NCI-H82 treated with DMSO at 0.1 percent for 48 hours (cell line): ENCODE measurements around the gene CDR2L.
A peak's percentile ranks its signal among the peaks of the same experiment; 100 is the strongest.
"Not testable (repeated sequence)": the region's sequence is repeated elsewhere in the genome, so short reads cannot be mapped to it uniquely, and the experiment has no call there.

ENCODE experiments used
- DNase-seq: peaks from one replicate; lab custom pipeline; 2025; ENCODE audit not compliant: unreplicated experiment; lab: John Stamatoyannopoulos, UW

CDR2L gene

GRCh38 chr17:74959826-74960515, 27.5 kb upstream of the CDR2L start:
- DNase-seq: no peak

DNA sequence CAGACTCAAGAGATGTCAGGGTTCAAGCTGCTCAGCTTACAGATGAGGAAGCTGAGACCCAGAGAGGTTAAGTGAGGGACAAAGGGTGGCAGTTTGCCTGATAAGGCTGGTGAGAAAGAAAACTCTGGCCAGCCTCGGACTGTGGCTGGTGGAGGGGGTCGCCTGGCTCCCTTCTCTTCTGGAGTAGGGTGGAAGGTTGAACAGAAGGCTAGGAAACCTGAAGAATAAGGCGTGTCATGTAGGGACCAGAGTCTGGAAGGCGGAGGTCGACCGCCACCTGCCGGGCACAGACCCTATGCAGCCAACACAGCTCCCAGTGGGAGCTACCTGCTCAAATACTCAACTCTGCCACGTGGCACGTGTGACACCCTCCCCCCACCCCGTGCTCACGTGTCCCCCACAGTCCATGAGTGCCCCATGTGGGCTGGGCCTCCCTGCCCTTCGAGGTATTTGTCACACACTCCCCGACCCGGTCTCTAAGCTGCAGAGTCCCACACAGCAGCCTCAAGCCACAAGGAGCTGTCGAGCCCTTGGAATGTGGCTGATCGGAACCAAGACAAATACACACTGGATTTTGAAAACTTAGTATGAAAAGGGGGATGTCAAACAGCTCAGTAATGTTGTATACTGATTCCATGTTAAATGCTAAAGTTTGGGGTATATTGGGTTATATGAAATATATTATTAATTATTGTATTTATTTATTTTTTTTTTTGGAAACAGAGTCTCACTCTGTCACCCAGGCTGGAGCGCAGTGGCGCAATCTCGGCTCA, 26.7 kb upstream of the CDR2L start:
- DNase-seq: peak; percentile 82

DNA sequence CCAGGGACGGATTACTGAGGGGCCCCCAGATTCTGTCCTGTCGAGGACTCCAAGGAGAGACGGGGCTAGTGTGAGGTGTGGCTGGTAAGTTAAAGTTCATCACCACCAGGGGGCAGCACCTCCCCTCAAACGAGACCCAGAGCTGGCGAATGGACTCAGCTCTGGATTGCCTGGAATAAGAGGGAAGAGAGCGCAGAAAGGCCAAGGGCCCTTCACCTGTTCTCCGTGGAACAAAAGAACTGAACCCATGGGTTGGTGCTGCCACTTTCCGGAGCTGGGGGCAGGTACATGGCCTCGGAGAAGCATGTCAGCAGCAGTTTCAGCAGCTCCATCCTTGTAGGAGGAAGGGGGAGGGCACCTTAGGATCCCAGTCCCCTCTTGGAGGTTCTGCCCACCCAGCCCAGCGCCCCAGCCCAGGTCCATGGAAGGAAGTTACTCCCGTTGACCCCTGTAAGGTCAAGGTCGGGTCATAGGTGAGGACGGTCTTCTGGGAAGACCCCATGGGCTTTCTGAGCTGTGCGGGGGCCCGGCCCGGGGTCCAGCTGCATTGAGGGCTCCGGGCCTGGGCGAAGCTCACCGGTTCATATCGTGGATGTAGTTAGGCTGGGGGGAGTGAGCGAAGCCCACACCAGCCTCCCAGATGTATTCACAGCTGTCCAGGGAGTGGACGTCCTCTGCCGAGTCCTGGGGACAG, 25.6 kb upstream of the CDR2L start:
- DNase-seq: peak; percentile 79

DNA sequence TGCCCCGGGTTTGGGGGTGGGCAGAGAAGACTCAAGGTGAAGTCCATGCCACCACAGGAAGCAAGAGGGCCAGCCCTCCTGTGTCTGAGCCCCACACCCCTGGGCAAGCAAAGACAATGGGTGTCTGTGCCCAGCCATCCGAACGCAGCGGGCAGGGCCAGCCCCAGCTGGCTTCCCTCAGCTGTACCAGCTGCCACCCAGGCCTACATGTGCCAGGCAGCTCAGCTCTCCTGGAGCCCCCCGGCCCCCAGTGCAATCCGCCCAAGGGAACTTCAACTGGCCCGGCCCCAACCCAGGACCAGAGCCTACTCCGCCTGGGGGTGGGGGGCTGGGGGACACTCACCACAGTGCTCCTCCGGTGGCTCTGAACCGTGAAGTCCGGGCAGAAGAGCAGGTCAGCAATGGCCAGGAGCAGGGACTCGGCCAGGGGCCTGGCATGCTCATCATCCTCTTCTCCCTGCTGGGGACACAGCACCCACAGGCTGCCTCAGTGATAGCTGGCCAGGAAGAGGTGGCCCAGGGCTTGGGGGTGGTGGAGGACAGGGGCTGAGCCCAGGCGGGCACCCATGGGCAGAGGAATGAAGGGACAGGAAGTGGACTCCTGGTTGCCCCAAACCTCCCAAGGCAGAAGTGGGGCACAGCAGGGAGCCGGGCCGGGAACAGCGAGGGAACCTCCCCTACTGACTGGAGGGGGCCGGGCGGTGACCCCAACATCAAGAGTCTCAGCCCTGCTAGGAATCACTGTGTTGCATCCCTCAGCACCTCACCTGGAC, 24.6 kb upstream of the CDR2L start:
- no peak for DNase-seq

GRCh38 chr17:74963656-74964055, 23.8 kb upstream of the CDR2L start:
- no peak for DNase-seq

- no peak for DNase-seq
Measured at GRCh38 chr17:74964246-74964761, 23.1 kb upstream of the CDR2L start.

DNA sequence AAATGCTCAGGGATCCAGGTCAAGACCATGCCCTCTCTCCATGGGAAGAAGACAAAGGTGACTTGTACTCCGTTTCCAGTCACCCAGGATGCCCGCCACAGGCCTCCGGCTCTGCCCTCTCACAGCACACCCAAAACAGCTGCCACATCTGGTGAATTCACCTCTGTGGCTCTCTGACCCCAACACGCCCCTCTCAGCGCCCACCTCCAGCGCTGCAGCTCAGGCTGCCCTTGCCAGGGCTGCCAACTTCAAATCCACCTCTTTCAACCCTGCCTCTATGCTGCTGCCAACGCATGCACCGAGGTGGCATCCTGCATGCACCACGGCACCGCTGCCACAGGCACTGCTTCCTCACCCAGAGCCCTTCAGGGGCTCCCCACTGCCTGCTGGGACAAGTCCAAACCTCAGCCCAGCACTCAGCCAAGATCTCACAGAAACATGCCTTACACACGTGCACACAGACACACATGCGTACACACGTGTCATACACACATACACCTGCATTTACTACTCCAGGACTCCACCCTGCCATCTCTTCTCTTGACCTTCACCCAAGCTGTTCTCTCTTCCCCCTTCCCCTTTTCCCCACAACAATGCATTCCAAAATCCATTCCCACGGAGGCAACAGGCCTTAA, 22.3 kb upstream of the CDR2L start:
- DNase-seq: no peak

DNA sequence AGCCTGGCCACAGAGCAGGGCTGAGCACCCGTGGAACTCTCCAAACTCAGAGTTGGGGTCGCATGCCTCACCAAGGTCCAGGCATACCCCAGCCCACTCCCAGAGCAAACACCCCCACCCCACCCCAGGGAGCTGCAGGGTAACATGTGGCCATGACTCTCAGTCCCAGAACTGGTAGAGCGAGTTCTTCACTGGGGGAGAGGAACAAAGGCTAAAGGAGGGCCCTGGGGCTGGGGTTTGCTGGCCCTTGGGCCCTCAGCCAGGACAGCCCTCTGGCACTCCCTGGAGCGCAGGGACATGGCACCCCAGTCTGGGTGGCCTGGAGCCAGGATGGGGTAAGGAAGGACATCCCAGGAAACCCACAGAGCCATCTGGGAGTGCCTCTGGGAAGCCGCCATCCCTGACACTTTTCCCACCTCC, 19.1 kb upstream of the CDR2L start:
- no peak for DNase-seq

- not testable (repeated sequence) for DNase-seq
Measured at GRCh38 chr17:74969501-74969900, 17.9 kb upstream of the CDR2L start.

- DNase-seq: no peak
Measured at GRCh38 chr17:74970395-74970794, 17.0 kb upstream of the CDR2L start.

GRCh38 chr17:74971069-74971841, 16.2 kb upstream of the CDR2L start:
- DNase-seq: no peak

DNA sequence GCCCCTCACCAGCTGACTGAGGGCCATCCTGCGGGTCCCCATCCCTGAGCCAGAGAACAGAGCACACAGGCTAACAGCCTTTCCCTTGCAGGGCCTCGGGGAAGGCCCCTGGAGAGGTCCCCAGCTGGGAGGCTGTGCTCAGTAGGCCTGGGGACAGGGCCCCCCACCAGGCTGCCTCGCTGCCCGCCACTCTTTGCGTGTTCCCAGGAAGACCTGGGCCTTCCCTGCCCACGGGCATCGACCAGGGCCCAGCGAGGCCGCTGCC, 15.7 kb upstream of the CDR2L start:
- DNase-seq: no peak

- no peak for DNase-seq
Measured at GRCh38 chr17:74972107-74972972, 15.1 kb upstream of the CDR2L start, which contains the start of gene HID1. TSS of gene HID1 (minus strand) at chr17:74972759. CDS start at chr17:74972656, 103 bp downstream.

- DNase-seq: no peak
Measured at GRCh38 chr17:74972973-74973328, 14.5 kb upstream of the CDR2L start.

DNA sequence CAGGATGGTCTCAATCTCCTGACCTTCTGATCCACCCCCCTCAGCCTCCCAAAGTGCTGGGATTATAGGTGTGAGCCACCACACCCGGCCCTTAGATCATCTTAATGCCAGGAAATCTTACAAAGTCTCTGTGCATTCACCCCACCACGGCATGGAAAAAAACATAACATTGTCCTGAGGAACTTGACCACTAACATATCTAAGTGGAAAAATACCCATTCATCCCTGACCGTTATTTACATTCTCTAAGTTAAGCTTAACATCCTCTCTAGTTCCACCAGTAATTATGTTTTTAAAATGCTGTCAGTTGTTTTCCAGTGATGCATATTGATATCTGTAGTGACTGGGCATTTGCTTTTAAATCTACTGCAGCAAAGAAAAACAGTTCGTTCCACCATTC, 11.5 kb upstream of the CDR2L start:
- no peak for DNase-seq

DNA sequence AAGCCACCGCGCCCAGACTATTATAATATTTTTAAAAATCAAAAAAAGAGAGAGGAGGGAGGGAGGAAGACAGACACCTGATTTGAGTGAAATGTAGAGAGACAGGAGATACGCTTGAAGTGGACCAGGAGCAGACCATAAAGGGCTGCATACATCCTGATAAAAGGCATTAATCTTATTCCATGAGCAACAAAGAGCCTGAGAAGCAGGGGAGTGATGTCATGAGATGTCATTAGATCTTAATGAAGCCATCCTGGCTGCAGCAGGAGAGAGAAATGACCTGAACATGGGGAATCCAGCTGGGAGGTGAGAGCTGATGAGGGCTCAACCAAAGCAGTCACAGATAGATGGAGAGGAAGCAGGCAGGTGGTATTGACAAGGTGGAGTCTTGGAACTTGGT, 9.6 kb upstream of the CDR2L start:
- DNase-seq: no peak

GRCh38 chr17:74978240-74978639, 9.2 kb upstream of the CDR2L start:
- DNase-seq: no peak

GRCh38 chr17:74979408-74980146, 7.9 kb upstream of the CDR2L start:
- no peak for DNase-seq
